IMR-90 (cell line): Measurements from ENCODE around the gene RNF38. TPM values are rescaled to one million over a fixed set of nuclear protein-coding genes. Genes with fewer than 3 reads are reported as not detected.

Experiments used
- ATAC-seq: fragments of 200-7000 bp; cut with Tn5 transposase; 2 replicates; pipeline ENCODE4 v1.9.1; 2020; ENCODE audit warnings: low read depth, mild to moderate bottlenecking, moderate library complexity
- BruUV-seq: library from RNA; stranded (reverse); fragments of 400-500 nt; replicated peaks from 2 replicates; lab custom pipeline; 2021; lab: Mats Ljungman, UMichigan
- CTCF ChIA-PET: fragments of 300-600 bp; formaldehyde crosslinking; extraction: SDS; loops from one replicate; lab custom pipeline; 2021; ENCODE audit warnings: antibody characterized with exemption; lab: Yijun Ruan, JAX
- POLR2A ChIA-PET: fragments of 300-600 bp; sonication (Branson Sonifier 250); formaldehyde crosslinking; loops from one replicate; lab custom pipeline; 2022; ENCODE audit warnings: antibody characterized with exemption; ENCODE audit not compliant: unreplicated experiment; lab: Charles Lee
- DNase-seq: peaks from one replicate; pipeline ENCODE4 v3.0.0; 2013
- H2AFZ ChIP-seq: replicated peaks from 2 replicates; pipeline ENCODE3; 2013; ENCODE audit warnings: low read length, mild to moderate bottlenecking; ENCODE audit not compliant: poor library complexity
- H2AK5ac ChIP-seq: 2 replicates; pipeline ENCODE4 v1.6.1; 2013; ENCODE audit warnings: low read depth, low read length, inconsistent platforms
- H2AK9ac ChIP-seq: replicated peaks from 2 replicates; pipeline ENCODE3; 2013; ENCODE audit warnings: mild to moderate bottlenecking, low read depth, low read length, moderate library complexity; ENCODE audit not compliant: poor library complexity
- H2BK120ac ChIP-seq: 2 replicates; pipeline ENCODE4 v1.6.1; 2013; ENCODE audit warnings: low read depth, low read length, inconsistent platforms
- H2BK15ac ChIP-seq: 3 replicates; pipeline ENCODE4 v1.6.1; 2013; ENCODE audit warnings: low read depth, low read length, inconsistent platforms
- H2BK20ac ChIP-seq: 2 replicates; pipeline ENCODE4 v1.6.1; 2013; ENCODE audit warnings: low read depth, mild to moderate bottlenecking, inconsistent platforms, low read length, moderate library complexity
- H2BK5ac ChIP-seq: 2 replicates; pipeline ENCODE4 v1.6.1; 2013; ENCODE audit warnings: mild to moderate bottlenecking, low read depth, low read length, inconsistent platforms; ENCODE audit not compliant: poor library complexity, severe bottlenecking
- H3K14ac ChIP-seq: replicated peaks from 2 replicates; pipeline ENCODE4 v1.6.1; 2013; ENCODE audit warnings: low read depth, low read length, inconsistent platforms
- H3K18ac ChIP-seq: 2 replicates; pipeline ENCODE4 v1.6.1; 2013; ENCODE audit warnings: low read depth, low read length, control low read depth
- H3K23ac ChIP-seq: 2 replicates; pipeline ENCODE4 v1.6.1; 2013; ENCODE audit warnings: low read depth, low read length, inconsistent platforms
- H3K27ac ChIP-seq: 2 replicates; pipeline ENCODE4 v1.5.1; 2013; ENCODE audit warnings: mild to moderate bottlenecking, control low read depth, low read length; ENCODE audit not compliant: insufficient read depth
- H3K27me3 ChIP-seq: 2 replicates; pipeline ENCODE4 v1.6.1; 2013; ENCODE audit warnings: low read length; ENCODE audit not compliant: control insufficient read depth, insufficient read depth
- H3K36me3 ChIP-seq: 2 replicates; pipeline ENCODE4 v1.6.1; 2013; ENCODE audit warnings: low read length, mixed read lengths; ENCODE audit not compliant: control insufficient read depth, insufficient read depth
- H3K4ac ChIP-seq: 2 replicates; pipeline ENCODE4 v1.6.1; 2013; ENCODE audit warnings: low read depth, low read length, inconsistent platforms
- H3K4me1 ChIP-seq: 2 replicates; pipeline ENCODE4 v1.6.1; 2013; ENCODE audit warnings: low read length, mixed read lengths; ENCODE audit not compliant: control insufficient read depth, insufficient read depth
- H3K4me2 ChIP-seq: 2 replicates; pipeline ENCODE4 v1.6.1; 2013; ENCODE audit warnings: low read depth, mild to moderate bottlenecking, control low read depth, low read length, moderate library complexity
- H3K4me3 ChIP-seq: 2 replicates; pipeline ENCODE4 v1.5.1; 2013; ENCODE audit warnings: low read depth, mild to moderate bottlenecking, control low read depth, low read length, moderate library complexity; ENCODE audit not compliant: insufficient read depth
- H3K56ac ChIP-seq: 2 replicates; pipeline ENCODE4 v1.6.1; 2013; ENCODE audit warnings: low read length, inconsistent platforms; ENCODE audit not compliant: insufficient read depth; ENCODE audit errors: extremely low read depth
- H3K79me1 ChIP-seq, 2 experiments: 2 replicates each; pipeline ENCODE4 v1.6.1; 2013; ENCODE audit warnings: low read length in 2 of 2, inconsistent platforms in 1 of 2, low read depth in 1 of 2
- H3K9ac ChIP-seq: 2 replicates; pipeline ENCODE4 v1.6.1; 2013; ENCODE audit warnings: low read depth, low read length, control low read depth
- H3K9me1 ChIP-seq: 2 replicates; pipeline ENCODE4 v1.6.1; 2013; ENCODE audit warnings: low read length, inconsistent platforms; ENCODE audit not compliant: insufficient read depth
- H3K9me3 ChIP-seq: 2 replicates; pipeline ENCODE4 v1.6.1; 2013; ENCODE audit warnings: low read length; ENCODE audit not compliant: control insufficient read depth, insufficient read depth
- H4K20me1 ChIP-seq: 2 replicates; pipeline ENCODE4 v1.6.1; 2013; ENCODE audit warnings: low read length, inconsistent platforms; ENCODE audit not compliant: insufficient read depth
- H4K5ac ChIP-seq: 2 replicates; pipeline ENCODE4 v1.6.1; 2013; ENCODE audit warnings: mild to moderate bottlenecking, low read depth, low read length, control low read depth
- H4K8ac ChIP-seq, 2 experiments: 2 replicates each; pipeline ENCODE4 v1.6.1; 2013; ENCODE audit warnings: low read depth in 2 of 2, low read length in 2 of 2, control low read depth in 1 of 2, inconsistent platforms in 1 of 2
- H4K91ac ChIP-seq: 2 replicates; pipeline ENCODE4 v1.6.1; 2013; ENCODE audit warnings: low read depth, low read length, inconsistent platforms; ENCODE audit not compliant: insufficient read depth
- CEBPB ChIP-seq: IDR thresholded peaks from 2 replicates; pipeline ENCODE4 v1.6.1; 2012; ENCODE audit warnings: low read depth, low read length, improper control_type of control experiment
- CTCF ChIP-seq: conservative IDR thresholded peaks from 2 replicates; pipeline ENCODE4 v1.5.1; 2012; ENCODE audit warnings: mild to moderate bottlenecking, low read depth, low read length, improper control_type of control experiment
- ELK1 ChIP-seq: fragments of 150-350 bp; IDR thresholded peaks from 2 replicates; pipeline ENCODE4 v1.6.1; 2016; ENCODE audit warnings: low read depth, mild to moderate bottlenecking, low read length, moderate library complexity, borderline replicate concordance
- MAZ ChIP-seq: IDR thresholded peaks from 2 replicates; pipeline ENCODE4 v1.6.1; 2012; ENCODE audit warnings: low read depth, mild to moderate bottlenecking, low read length, improper control_type of control experiment, moderate library complexity, borderline replicate concordance
- MXI1 ChIP-seq: IDR thresholded peaks from 2 replicates; pipeline ENCODE4 v1.6.1; 2012; ENCODE audit warnings: low read depth, mild to moderate bottlenecking, low read length, moderate library complexity, borderline replicate concordance
- NFE2L2 ChIP-seq: fragments of 150-350 bp; IDR thresholded peaks from 2 replicates; pipeline ENCODE4 v1.6.1; 2016; ENCODE audit warnings: low read depth, mild to moderate bottlenecking, low read length
- RFX5 ChIP-seq: IDR thresholded peaks from 2 replicates; pipeline ENCODE4 v1.8.0; 2012; ENCODE audit warnings: low read depth, mild to moderate bottlenecking, low read length, moderate library complexity
- WGBS, 2 experiments: methylation state at CpG; one replicate each; pipeline versions ENCODE4 v1.1.5 to v1.1.7; 2013; ENCODE audit warnings: missing lambda C conversion rate in 2 of 2; ENCODE audit not compliant: insufficient read length in 1 of 2; ENCODE audit errors: extremely low coverage in 2 of 2; 5-methylcytosine and 5-hydroxymethylcytosine counted together
- dilution Hi-C: fragments of 300-500 bp; cut with HindIII; formaldehyde crosslinking; loops from one replicate; pipeline ENCODE4 v1.14.3; 2018; ENCODE audit warnings: low sequenced_read_pairs; ENCODE audit not compliant: unreplicated experiment
- in situ Hi-C: fragments of 300-500 bp; cut with MboI; formaldehyde crosslinking; loops from 3 replicates; pipeline ENCODE4 v1.14.3; 2019; ENCODE audit warnings: low sequenced_read_pairs, inconsistent platforms, mixed read lengths
- intact Hi-C: fragments of 100-400 bp; cut with micrococcal nuclease; formaldehyde crosslinking; loops from 2 replicates; pipeline ENCODE4 v1.10.0; 2022
- polyA plus RNA-seq, 3 experiments: library from polyadenylated mRNA; depleted of rRNA; stranded (reverse); fragments of >200 nt; gene quantifications; 2 replicates each; pipeline ENCODE4 v1.2.3, GENCODE V29; 2012; ENCODE audit warnings: low replicate concordance in 1 of 3
- total RNA-seq: library from RNA; depleted of rRNA; stranded (reverse); fragments of >200 nt; gene quantifications from 2 replicates; pipeline ENCODE4 v1.2.3, GENCODE V29; 2012

The RNF38 gene
- total and polyA plus RNA-seq, 2 of the 4 experiments (the other 2 are of a cell fraction) = 8.8 to 11.2 TPM

GRCh38 chr9:36400332-36401163, 479 bp upstream of the RNF38 start:
- H3K79me1 ChIP-seq = peaks cover 24 to 49% of the 10 kb centered on the region in 2 experiments
- H4K91ac ChIP-seq = peak overlapping the region; percentile 86
- ATAC-seq (peak; percentile 91), DNase-seq (peak; percentile 75)
- H3K4me1 ChIP-seq = peaks cover 2% of the 10 kb centered on the region; the same call in 1 of the 2 replicates
- POLR2A ChIA-PET = interaction anchor here (0.5 to 0.7 kb wide), 2 partner anchors 82 to 85 kb away, joined by 3 to 6 read pairs; no protein-coding TSS in a partner anchor
- H2AK9ac ChIP-seq = peak overlapping the region; percentile 92
- peak overlapping the region; percentile 41; the same call in 1 of the 2 replicates for H2AK5ac ChIP-seq
- H3K27ac ChIP-seq = peak overlapping the region; percentile 97
- BruUV-seq = no TSS peak
- no peak overlapping the region for H2BK20ac ChIP-seq
- H3K23ac ChIP-seq = peak overlapping the region; percentile 85
- H3K9ac ChIP-seq = peak overlapping the region; percentile 93
- peak overlapping the region; percentile 65 for H3K4me3 ChIP-seq
- intact Hi-C loops = loop anchor here (2.0 to 10.0 kb wide), 2 partner anchors 152 to 454 kb away; no protein-coding TSS in a partner anchor
- in situ Hi-C loops = loop anchor here (10.0 kb wide), 1 partner anchor 324 kb away; no protein-coding TSS in a partner anchor
- dilution Hi-C loops = no loop called here
- CTCF ChIA-PET = no interaction called here
- H2AFZ ChIP-seq = peak overlapping the region; percentile 99
- peak overlapping the region; percentile 82 for H3K14ac ChIP-seq
- H4K8ac ChIP-seq = peak overlapping the region; percentile 77 to 92; a peak in 2 of 4 replicates
- peak overlapping the region; percentile 89; the same call in 1 of the 2 replicates for H3K18ac ChIP-seq
- peaks cover 33% of the 10 kb centered on the region for H4K20me1 ChIP-seq
- peak overlapping the region; percentile 56; the same call in 1 of the 2 replicates for H2BK120ac ChIP-seq
- peak overlapping the region; percentile 73 for H3K4me2 ChIP-seq
- WGBS, 2 experiments = 0% methylated on average over 23 of the region's 111 CpGs; no CpG with 5 or more reads in 1 of the 2 experiments
- H3K36me3 ChIP-seq = no peaks in the 10 kb centered on the region; the same call in 1 of the 2 replicates
- no peaks in the 10 kb centered on the region for H3K9me3 ChIP-seq
- no peaks in the 10 kb centered on the region for H3K27me3 ChIP-seq
- H4K5ac ChIP-seq = peak overlapping the region; percentile 76; the same call in 1 of the 2 replicates
- peak overlapping the region; percentile 95 for H2BK5ac ChIP-seq
- TF ChIP-seq RFX5 (no peak), NFE2L2 (no peak), MAZ (peak; percentile 27; the same call in 1 of the 2 replicates), MXI1 (peak; percentile 76; the same call in 1 of the 2 replicates), ELK1 (no peak), CTCF (no peak), CEBPB (no peak)
- H2BK15ac ChIP-seq = no peak overlapping the region
- peak overlapping the region; percentile 75 for H3K4ac ChIP-seq
- no peaks in the 10 kb centered on the region; the same call in 1 of the 2 replicates for H3K9me1 ChIP-seq
- H3K56ac ChIP-seq = peak overlapping the region; percentile 47
